HG03575 (cell line): Measurements from ENCODE around the gene HSPA6.
"Not testable (repeated sequence)": the region's sequence is repeated elsewhere in the genome, so short reads cannot be mapped to it uniquely, and the experiment has no call there.

Experiments
- ATAC-seq: cut with Tn5 transposase; IDR thresholded peaks from one replicate; pipeline ENCODE4 v1.9.1; 2021; ENCODE audit not compliant: unreplicated experiment, insufficient number of reproducible peaks, low FRiP score; ENCODE audit errors: extremely low read depth

HSPA6 gene

GRCh38 chr1:161523817-161524741 is at the start of gene HSPA6:
Gene HSPA6 (plus strand): TSS chr1:161524540. CDS start chr1:161524659, 119 bp downstream.
- ATAC-seq: peak; percentile 48

GRCh38 chr1:161477711-161478110 is 46.6 kb upstream of the HSPA6 start:
- not testable (repeated sequence) for ATAC-seq

GRCh38 chr1:161478985-161479384 is 45.4 kb upstream of the HSPA6 start:
- no peak for ATAC-seq

GRCh38 chr1:161480381-161481035 is 43.8 kb upstream of the HSPA6 start:
- no peak for ATAC-seq

GRCh38 chr1:161481624-161482392 is 42.5 kb upstream of the HSPA6 start:
- ATAC-seq: no peak

GRCh38 chr1:161482610-161483009 is 41.7 kb upstream of the HSPA6 start:
- ATAC-seq: no peak

GRCh38 chr1:161483361-161483760 is 41.0 kb upstream of the HSPA6 start:
- ATAC-seq: no peak

GRCh38 chr1:161484613-161485012 is 39.7 kb upstream of the HSPA6 start:
- no peak for ATAC-seq

- no peak for ATAC-seq
Observed at GRCh38 chr1:161486806-161487741, 37.3 kb upstream of the HSPA6 start.

- no peak for ATAC-seq
Observed at GRCh38 chr1:161491472-161491871, 32.9 kb upstream of the HSPA6 start.

- no peak for ATAC-seq
Observed at GRCh38 chr1:161492827-161493226, 31.5 kb upstream of the HSPA6 start.

- ATAC-seq: no peak
Observed at GRCh38 chr1:161494091-161494735, 30.1 kb upstream of the HSPA6 start.

- ATAC-seq: no peak
Observed at GRCh38 chr1:161495490-161495889, 28.9 kb upstream of the HSPA6 start.

GRCh38 chr1:161497961-161498360 is 26.4 kb upstream of the HSPA6 start:
- ATAC-seq: no peak

- ATAC-seq: no peak
Observed at GRCh38 chr1:161498646-161499045, 25.7 kb upstream of the HSPA6 start.

GRCh38 chr1:161499099-161500039 is 25.0 kb upstream of the HSPA6 start:
- ATAC-seq: no peak

GRCh38 chr1:161501234-161501633 is 23.1 kb upstream of the HSPA6 start:
- no peak for ATAC-seq
